Right atrium auricular region (tissue), 2 donors: Measurements from ENCODE around the gene CCDC24. TPM values are rescaled to one million over a fixed set of nuclear protein-coding genes. Genes with fewer than 3 reads are reported as not detected.

Source experiments
- DNase-seq: peaks from one replicate; pipeline ENCODE4 v3.0.0-alpha.2; 2019; ENCODE audit warnings: low spot score
- H3K27ac ChIP-seq, 2 donors: fragments of 200-600 bp; sonication (generic); 1 replicate in 1 of 2; 2 replicates in 1 of 2; pipeline ENCODE4 v1.5.1; 2016 to 2019
- H3K27me3 ChIP-seq, 2 donors: fragments of 200-600 bp; sonication (generic); one replicate each; pipeline versions ENCODE4 v1.5.1 to v1.6.0; 2017 to 2019
- H3K36me3 ChIP-seq: fragments of 200-600 bp; sonication (generic); one replicate; pipeline ENCODE4 v1.5.1; 2016
- H3K4me1 ChIP-seq, 2 donors: fragments of 200-600 bp; sonication (generic); one replicate each; pipeline versions ENCODE4 v1.5.1 to v1.6.0; 2017 to 2019
- H3K4me3 ChIP-seq, 2 donors: fragments of 200-600 bp; sonication (generic); 1 replicate in 1 of 2; 2 replicates in 1 of 2; pipeline ENCODE4 v1.5.1; 2017 to 2019; ENCODE audit warnings: mild to moderate bottlenecking in 1 of 2, moderate library complexity in 1 of 2
- H3K9me3 ChIP-seq, 2 donors: fragments of 200-600 bp; sonication (generic); one replicate each; pipeline ENCODE4 v1.5.1; 2019
- CTCF ChIP-seq, 2 donors: fragments of 200-600 bp; sonication (generic); IDR thresholded peaks; one replicate each; pipeline ENCODE4 v1.5.1; 2019; ENCODE audit warnings: antibody characterized with exemption in 2 of 2
- total RNA-seq, 2 donors: library from RNA; depleted of rRNA; stranded (reverse); fragments of >200 nt; gene quantifications; one replicate each; pipeline ENCODE4 v1.1.0, GENCODE V29; 2016

CCDC24 gene
- total RNA-seq, 2 donors from 2014 or later: 1.6 to 2.0 TPM

DNA sequence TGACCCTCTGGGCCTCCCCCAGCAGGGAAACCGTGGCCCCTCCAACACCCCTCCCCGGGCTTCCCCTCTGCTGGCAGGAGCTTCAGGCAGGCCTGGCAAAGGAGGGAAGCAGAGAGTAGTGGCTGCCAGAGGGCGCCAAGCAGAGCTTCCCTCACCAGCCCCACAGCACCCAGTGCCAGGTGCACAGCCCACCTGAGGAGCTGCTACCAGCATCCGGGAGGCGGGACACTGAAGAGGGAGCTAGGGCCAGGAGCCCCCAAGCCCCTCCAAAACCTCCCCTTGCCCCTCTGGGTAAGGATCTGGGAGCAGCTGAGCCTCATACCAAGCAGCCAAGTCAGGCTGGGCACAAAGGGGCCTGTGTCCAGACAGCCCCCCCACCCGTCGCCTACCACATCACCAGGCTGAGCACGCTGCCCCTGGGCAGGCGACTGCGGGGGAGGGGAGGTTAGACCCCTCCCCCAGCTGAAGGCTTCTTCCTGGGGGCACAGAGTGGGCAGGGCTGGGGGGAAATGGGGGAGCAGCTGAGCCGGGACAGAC is 19.6 kb downstream of the CCDC24 start:
- peaks cover 0 to 16% of the 10 kb centered on the region in 2 donors for H3K4me1 ChIP-seq
- H3K27me3 ChIP-seq: no peaks in the 10 kb centered on the region
- no peaks in the 10 kb centered on the region for H3K36me3 ChIP-seq
- H3K4me3 ChIP-seq: no peak overlapping the region
- no peaks in the 10 kb centered on the region for H3K9me3 ChIP-seq
- no peak for TF ChIP-seq CTCF (IDR thresholded peaks at IDR 0.05)
- no peak for DNase-seq
- no peak overlapping the region for H3K27ac ChIP-seq

DNA sequence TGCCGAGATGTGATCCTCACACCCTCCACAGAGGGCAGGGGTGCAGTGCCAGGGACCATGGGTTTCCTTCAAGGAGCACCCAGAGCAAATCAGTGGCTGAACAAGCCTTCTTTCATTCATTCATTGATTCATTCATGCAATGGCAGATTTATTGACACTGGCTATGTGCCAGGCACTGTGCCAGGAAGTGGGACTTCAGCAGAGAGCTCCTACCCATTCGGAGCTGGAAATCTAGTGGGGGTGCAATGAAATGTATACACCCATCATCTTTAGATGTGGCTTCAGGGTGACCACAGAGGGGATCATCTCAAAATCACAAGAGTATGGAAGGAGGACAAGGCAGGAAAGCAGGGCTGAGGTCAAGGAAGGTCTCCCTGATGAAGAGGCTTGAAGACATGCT is 21.0 kb downstream of the CCDC24 start:
- H3K4me1 ChIP-seq: peaks cover 0 to 18% of the 10 kb centered on the region in 2 donors
- no peak for TF ChIP-seq CTCF (IDR thresholded peaks at IDR 0.05)
- no peaks in the 10 kb centered on the region for H3K36me3 ChIP-seq
- H3K27ac ChIP-seq: no peak overlapping the region
- no peak for DNase-seq
- no peak overlapping the region for H3K4me3 ChIP-seq
- no peaks in the 10 kb centered on the region for H3K9me3 ChIP-seq
- no peaks in the 10 kb centered on the region for H3K27me3 ChIP-seq

GRCh38 chr1:44012941-44013609 is 21.7 kb downstream of the CCDC24 start:
- H3K4me1 ChIP-seq: peaks cover 0 to 18% of the 10 kb centered on the region in 2 donors
- H3K27ac ChIP-seq: no peak overlapping the region
- DNase-seq: no peak
- no peak overlapping the region for H3K4me3 ChIP-seq
- no peaks in the 10 kb centered on the region for H3K36me3 ChIP-seq
- H3K27me3 ChIP-seq: no peaks in the 10 kb centered on the region
- no peaks in the 10 kb centered on the region for H3K9me3 ChIP-seq
- no peak for TF ChIP-seq CTCF (IDR thresholded peaks at IDR 0.05)

- no peak overlapping the region for H3K4me3 ChIP-seq
- no peaks in the 10 kb centered on the region for H3K27me3 ChIP-seq
- no peak for TF ChIP-seq CTCF (IDR thresholded peaks at IDR 0.05)
- DNase-seq: no peak
- no peaks in the 10 kb centered on the region for H3K9me3 ChIP-seq
- peaks cover 0 to 18% of the 10 kb centered on the region in 2 donors for H3K4me1 ChIP-seq
- H3K27ac ChIP-seq: no peak overlapping the region
- H3K36me3 ChIP-seq: no peaks in the 10 kb centered on the region
Measured at GRCh38 chr1:44013949-44014348, 22.6 kb downstream of the CCDC24 start.

- Histone ChIP-seq H3K4me1 (peaks cover 0 to 18% of the 10 kb centered on the region in 2 donors), H3K27me3 (no peaks in the 10 kb centered on the region), H3K9me3 (no peaks in the 10 kb centered on the region), H3K36me3 (no peaks in the 10 kb centered on the region), H3K27ac (no peak overlapping the region), H3K4me3 (no peak overlapping the region)
- no peak for DNase-seq
- no peak for TF ChIP-seq CTCF (IDR thresholded peaks at IDR 0.05)
Measured at GRCh38 chr1:44014365-44015104, 23.1 kb downstream of the CCDC24 start.
